Right lobe of liver (tissue), 6 donors: ENCODE measurements around the gene ATR. TPM values are rescaled to one million over a fixed set of nuclear protein-coding genes. Genes with fewer than 3 reads are reported as not detected.

Source experiments
- ATAC-seq, 4 donors: fragments of 200-7000 bp; cut with Tn5 transposase; one replicate each; pipeline ENCODE4 v1.9.1; 2020; ENCODE audit warnings: mild to moderate bottlenecking in 4 of 4, moderate library complexity in 4 of 4
- DNase-seq, 3 donors: peaks; one replicate each; pipeline ENCODE4 v3.0.0-alpha.2; 2020
- H3K27ac ChIP-seq, 3 donors: fragments of 200-600 bp; one replicate each; pipeline ENCODE4 v1.8.0; 2022
- H3K27me3 ChIP-seq, 2 donors: fragments of 200-600 bp; one replicate each; pipeline ENCODE4 v1.8.0; 2022
- H3K36me3 ChIP-seq, 4 donors: fragments of 200-600 bp; sonication (generic) in 1 of 4; one replicate each; pipeline versions ENCODE4 v1.5.1 to v1.8.0; 2017 to 2022; ENCODE audit warnings: control low read depth in 1 of 4
- H3K4me1 ChIP-seq, 4 donors: fragments of 200-600 bp; sonication (generic) in 1 of 4; one replicate each; pipeline versions ENCODE4 v1.5.1 to v1.8.0; 2017 to 2022; ENCODE audit warnings: control low read depth in 1 of 4
- H3K4me3 ChIP-seq, 3 donors: fragments of 200-600 bp; one replicate each; pipeline ENCODE4 v1.8.0; 2022
- H3K9me3 ChIP-seq, 4 donors: fragments of 200-600 bp; sonication (generic) in 1 of 4; one replicate each; pipeline versions ENCODE4 v1.5.1 to v1.8.0; 2017 to 2022; ENCODE audit warnings: control low read depth in 1 of 4
- POLR2A ChIP-seq: fragments of 450-650 bp; IDR thresholded peaks from one replicate; pipeline ENCODE4 v1.6.1; 2017; ENCODE audit warnings: antibody characterized with exemption, mild to moderate bottlenecking
- WGBS: methylation state at CpG from one replicate; pipeline ENCODE4 v1.1.6; 2018; ENCODE audit warnings: low coverage, low lambda C conversion rate; ENCODE audit not compliant: insufficient coverage; ENCODE audit errors: missing lambda C conversion rate; 5-methylcytosine and 5-hydroxymethylcytosine counted together
- intact Hi-C, 2 donors: fragments of 100-400 bp; cut with DNase I; formaldehyde crosslinking; loops; one replicate each; pipeline versions ENCODE4 v1.11.2 to v1.14.1; 2022
- total RNA-seq, 6 experiments: library from RNA; depleted of rRNA in 2 of 6; stranded (reverse); fragments of >200 nt in 2 of 6; fragmentation: NEBNext Ultra II Directional in 3 of 6; extraction: Animal tissue kit (Norgen Biotek cat#: 25700) in 3 of 6; gene quantifications; one replicate each; pipeline versions ENCODE4 v1.1.0 to v1.2.4, GENCODE V29; 2016 to 2023
- TF ChIP-seq, protein P1 (sequence below), 4 donors: fragments of 200-600 bp in 3 of 4; fragments of 450-650 bp in 1 of 4; IDR thresholded peaks; one replicate each; pipeline versions ENCODE4 v1.5.1 to v1.8.0; 2016 to 2022; ENCODE audit warnings: antibody characterized with exemption in 4 of 4, mild to moderate bottlenecking in 2 of 4
- donor health status: DM: no; HTN: yes; CAD: no.
- donor health status: DM: no; HTN: no; CAD: no.
- donor health status: DM: no; HTN: no; CAD: no.
- donor health status: DM: no; HTN: yes; CAD: no.
- donor health status: DM: no; HTN: yes; CAD: no.

The ATR gene
- total RNA-seq, 6 experiments from 2014 or later = 8.0 to 26.9 (median 15.7) TPM

DNA sequence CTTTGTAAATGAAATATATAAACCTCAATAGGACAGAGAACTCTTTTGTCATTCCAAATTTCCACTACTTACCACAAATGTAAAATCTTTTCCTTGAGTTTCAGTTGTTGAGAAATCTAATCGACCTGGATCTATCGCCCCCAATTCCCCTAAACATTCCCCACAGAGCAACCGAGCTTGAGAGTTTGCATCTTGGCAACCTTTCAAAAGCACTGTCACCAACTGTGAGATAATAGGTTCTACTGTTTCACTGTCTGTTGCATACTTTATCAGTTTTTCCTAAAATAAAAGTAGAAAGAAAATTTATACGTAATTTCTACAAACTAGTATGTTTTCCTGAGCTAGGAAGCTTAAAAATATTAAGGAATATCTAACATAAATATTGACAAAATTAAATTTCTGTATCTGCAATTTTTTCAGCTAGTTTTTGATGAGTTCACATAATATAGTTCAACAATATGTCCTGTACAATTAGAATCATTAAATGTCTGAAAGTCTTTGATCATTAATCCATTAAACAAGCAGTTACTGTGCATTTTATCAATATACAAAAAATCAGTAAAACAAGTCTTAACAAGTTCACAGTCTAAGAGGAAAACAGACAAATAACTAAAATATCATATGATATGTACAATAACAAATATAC, 54.5 kb downstream of the ATR start:
- TF ChIP-seq, protein P1, sequence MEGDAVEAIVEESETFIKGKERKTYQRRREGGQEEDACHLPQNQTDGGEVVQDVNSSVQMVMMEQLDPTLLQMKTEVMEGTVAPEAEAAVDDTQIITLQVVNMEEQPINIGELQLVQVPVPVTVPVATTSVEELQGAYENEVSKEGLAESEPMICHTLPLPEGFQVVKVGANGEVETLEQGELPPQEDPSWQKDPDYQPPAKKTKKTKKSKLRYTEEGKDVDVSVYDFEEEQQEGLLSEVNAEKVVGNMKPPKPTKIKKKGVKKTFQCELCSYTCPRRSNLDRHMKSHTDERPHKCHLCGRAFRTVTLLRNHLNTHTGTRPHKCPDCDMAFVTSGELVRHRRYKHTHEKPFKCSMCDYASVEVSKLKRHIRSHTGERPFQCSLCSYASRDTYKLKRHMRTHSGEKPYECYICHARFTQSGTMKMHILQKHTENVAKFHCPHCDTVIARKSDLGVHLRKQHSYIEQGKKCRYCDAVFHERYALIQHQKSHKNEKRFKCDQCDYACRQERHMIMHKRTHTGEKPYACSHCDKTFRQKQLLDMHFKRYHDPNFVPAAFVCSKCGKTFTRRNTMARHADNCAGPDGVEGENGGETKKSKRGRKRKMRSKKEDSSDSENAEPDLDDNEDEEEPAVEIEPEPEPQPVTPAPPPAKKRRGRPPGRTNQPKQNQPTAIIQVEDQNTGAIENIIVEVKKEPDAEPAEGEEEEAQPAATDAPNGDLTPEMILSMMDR (IDR thresholded peaks at IDR 0.05) = no peak
- no peak for TF ChIP-seq POLR2A

DNA sequence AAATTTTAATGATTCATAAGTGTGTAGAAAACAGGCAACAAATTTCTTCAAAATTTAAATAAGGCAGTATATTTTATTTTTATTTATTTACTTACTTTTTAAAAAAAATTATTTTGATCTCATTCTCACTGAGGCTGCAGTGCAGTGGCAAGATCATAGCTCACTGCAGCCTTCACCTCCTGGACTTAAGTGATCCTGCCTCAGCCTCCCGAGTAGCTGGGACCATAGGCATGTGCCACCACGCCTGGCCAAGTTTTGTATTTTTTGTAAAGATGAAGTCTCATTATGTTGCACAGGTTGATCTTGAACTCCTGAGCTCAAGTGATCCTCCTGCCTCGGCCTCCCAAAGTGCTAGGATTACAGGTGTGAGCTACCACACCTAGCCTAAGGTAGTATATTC, 69.5 kb downstream of the ATR start:
- no peak for DNase-seq
- Histone ChIP-seq H3K27me3 (no peaks in the 10 kb centered on the region), H3K27ac (no peak overlapping the region), H3K4me3 (no peak overlapping the region), H3K4me1 (no peaks in the 10 kb centered on the region), H3K9me3 (no peaks in the 10 kb centered on the region), H3K36me3 (peaks cover 0 to 14% (median 3%) of the 10 kb centered on the region in 4 donors)
- TF ChIP-seq, protein P1 (IDR thresholded peaks at IDR 0.05) = no peak
- no peak for TF ChIP-seq POLR2A
- intact Hi-C loops = no loop called here
- ATAC-seq = no peak
- 88% methylated on average over 3 of the region's 3 CpGs for WGBS

More for the DNA sequence above, 54.5 kb downstream of the ATR start:
- Histone ChIP-seq H3K4me1 (no peaks in the 10 kb centered on the region), H3K9me3 (no peaks in the 10 kb centered on the region), H3K36me3 (peaks cover 0 to 10% (median 4%) of the 10 kb centered on the region in 4 donors), H3K27me3 (no peaks in the 10 kb centered on the region), H3K4me3 (no peak overlapping the region), H3K27ac (no peak overlapping the region)
- WGBS = 81% methylated on average over 4 of the region's 4 CpGs
- ATAC-seq (no peak), DNase-seq (no peak)
- intact Hi-C loops = no loop called here

DNA sequence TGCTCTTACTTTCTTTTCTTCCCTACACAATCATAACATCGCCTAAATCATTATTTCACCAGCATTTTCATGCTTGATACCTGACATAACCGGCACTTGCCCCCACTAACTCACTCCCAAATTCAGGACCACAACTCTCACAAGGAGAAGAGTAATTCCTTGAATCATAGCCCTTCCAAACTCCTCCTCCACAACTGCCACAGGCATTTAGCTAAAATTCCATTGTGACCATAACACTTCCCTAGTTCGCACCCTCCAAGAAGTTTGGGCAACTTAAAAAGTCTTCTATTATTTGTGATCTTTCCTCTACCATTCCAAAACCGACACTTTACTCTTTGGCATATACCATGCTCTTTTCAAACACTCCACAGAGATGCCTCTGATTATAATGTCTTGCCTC, 71.3 kb downstream of the ATR start:
- intact Hi-C loops = no loop called here
- no peaks in the 10 kb centered on the region for H3K9me3 ChIP-seq
- no peak for ATAC-seq
- H3K4me3 ChIP-seq = no peak overlapping the region
- no peak for TF ChIP-seq POLR2A
- TF ChIP-seq, protein P1 (IDR thresholded peaks at IDR 0.05) = no peak
- no peak for DNase-seq
- whole genome bisulfite sequencing = 100% methylated on average over 4 of the region's 4 CpGs
- no peaks in the 10 kb centered on the region for H3K27me3 ChIP-seq
- H3K36me3 ChIP-seq = peaks cover 0 to 11% (median 0%) of the 10 kb centered on the region in 4 donors
- H3K4me1 ChIP-seq = no peaks in the 10 kb centered on the region
- H3K27ac ChIP-seq = no peak overlapping the region

DNA sequence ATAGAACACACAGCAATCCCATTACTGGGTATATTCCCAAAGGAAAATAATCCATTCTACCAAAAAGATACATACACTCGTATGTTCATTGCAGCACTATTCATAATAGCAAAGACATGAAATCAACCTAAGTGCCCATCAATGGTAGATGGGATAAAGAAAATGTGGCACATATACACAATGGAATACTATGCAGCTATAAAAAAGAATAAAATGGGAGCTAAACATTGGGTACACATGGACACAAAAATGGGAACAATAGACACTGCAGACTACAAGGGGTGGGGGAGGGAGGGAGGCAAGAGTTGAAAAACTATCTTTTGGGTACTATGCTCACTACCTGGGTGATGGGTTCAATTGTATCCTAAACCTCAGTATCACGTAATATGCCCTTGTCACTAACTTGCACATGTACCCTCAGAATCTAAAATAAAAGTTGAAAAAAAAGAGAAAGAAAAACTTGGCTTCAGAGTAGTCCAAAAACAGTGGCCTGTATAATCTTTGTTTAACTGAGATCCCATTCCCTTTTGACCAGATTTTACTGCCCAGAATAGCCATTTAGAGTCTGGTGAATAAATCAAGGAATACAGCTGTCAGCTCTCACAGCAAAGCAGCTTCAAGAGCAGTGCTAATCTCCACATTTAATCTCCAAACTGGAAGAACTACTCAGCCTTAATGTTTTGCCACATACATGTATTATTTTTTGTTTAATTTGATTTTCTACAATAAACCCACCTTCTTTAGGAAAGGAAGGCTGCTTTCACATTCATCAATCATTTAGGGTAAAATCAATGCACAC, 76.1 kb downstream of the ATR start:
- Histone ChIP-seq H3K9me3 (no peaks in the 10 kb centered on the region), H3K4me1 (no peaks in the 10 kb centered on the region), H3K36me3 (peaks cover 0 to under 1% (median 0%) of the 10 kb centered on the region in 4 donors), H3K4me3 (no peak overlapping the region), H3K27me3 (no peaks in the 10 kb centered on the region), H3K27ac (no peak overlapping the region)
- intact Hi-C loops = no loop called here
- DNase-seq = no peak
- TF ChIP-seq, protein P1 (IDR thresholded peaks at IDR 0.05) = no peak
- TF ChIP-seq POLR2A = no peak
- 100% methylated on average over 2 of the region's 2 CpGs for WGBS
- no peak for ATAC-seq
